Measurements from ENCODE around the gene GNB1L. TPM values are rescaled to one million over a fixed set of nuclear protein-coding genes. Genes with fewer than 3 reads are reported as not detected.

The GNB1L gene
- total RNA-seq, 1 donor from 2014 or later = 5.0 TPM

- H3K4me3 Mint-ChIP-seq (ENCODE audit: unreplicated experiment) = no peak overlapping the region
- H3K36me3 Mint-ChIP-seq (ENCODE audit: unreplicated experiment) = no peaks in the 10 kb centered on the region
- no peak for TF ChIP-seq CTCF (IDR thresholded peaks at IDR 0.05; ENCODE audit: partially characterized antibody, unreplicated experiment)
- no peak for DNase-seq
- H3K27me3 Mint-ChIP-seq (ENCODE audit: unreplicated experiment) = peaks cover 7% of the 10 kb centered on the region
- H3K9me3 Mint-ChIP-seq (ENCODE audit: unreplicated experiment) = peaks cover 4% of the 10 kb centered on the region
- no peak overlapping the region for H3K27ac Mint-ChIP-seq (ENCODE audit: unreplicated experiment)
- peaks cover 23% of the 10 kb centered on the region for H3K4me1 Mint-ChIP-seq (ENCODE audit: low read depth, unreplicated experiment)
These were observed 48.9 kb downstream of the GNB1L start for GRCh38 chr22:19805821-19806212.

GRCh38 chr22:19803736-19804267, 50.9 kb downstream of the GNB1L start:
- H3K27me3 Mint-ChIP-seq (ENCODE audit: unreplicated experiment) = peaks cover 7% of the 10 kb centered on the region
- H3K4me1 Mint-ChIP-seq (ENCODE audit: low read depth, unreplicated experiment) = peaks cover 23% of the 10 kb centered on the region
- no peak overlapping the region for H3K4me3 Mint-ChIP-seq (ENCODE audit: unreplicated experiment)
- DNase-seq = no peak
- peaks cover 5% of the 10 kb centered on the region for H3K9me3 Mint-ChIP-seq (ENCODE audit: unreplicated experiment)
- no peak overlapping the region for H3K27ac Mint-ChIP-seq (ENCODE audit: unreplicated experiment)
- TF ChIP-seq CTCF (IDR thresholded peaks at IDR 0.05; ENCODE audit: partially characterized antibody, unreplicated experiment) = no peak
- no peaks in the 10 kb centered on the region for H3K36me3 Mint-ChIP-seq (ENCODE audit: unreplicated experiment)

- peaks cover 21% of the 10 kb centered on the region for H3K4me1 Mint-ChIP-seq (ENCODE audit: low read depth, unreplicated experiment)
- peak; percentile 17 for DNase-seq
- peaks cover 7% of the 10 kb centered on the region for H3K27me3 Mint-ChIP-seq (ENCODE audit: unreplicated experiment)
- peaks cover 5% of the 10 kb centered on the region for H3K9me3 Mint-ChIP-seq (ENCODE audit: unreplicated experiment)
- TF ChIP-seq CTCF (IDR thresholded peaks at IDR 0.05; ENCODE audit: partially characterized antibody, unreplicated experiment) = no peak
- H3K36me3 Mint-ChIP-seq (ENCODE audit: unreplicated experiment) = no peaks in the 10 kb centered on the region
- no peak overlapping the region for H3K4me3 Mint-ChIP-seq (ENCODE audit: unreplicated experiment)
- H3K27ac Mint-ChIP-seq (ENCODE audit: unreplicated experiment) = no peak overlapping the region
These were observed 51.6 kb downstream of the GNB1L start for GRCh38 chr22:19802894-19803735.

- H3K27ac Mint-ChIP-seq (ENCODE audit: unreplicated experiment) = peak overlapping the region; percentile 36
- H3K36me3 Mint-ChIP-seq (ENCODE audit: unreplicated experiment) = no peaks in the 10 kb centered on the region
- peak overlapping the region; percentile 60 for H3K4me3 Mint-ChIP-seq (ENCODE audit: unreplicated experiment)
- no peak for TF ChIP-seq CTCF (IDR thresholded peaks at IDR 0.05; ENCODE audit: partially characterized antibody, unreplicated experiment)
- H3K4me1 Mint-ChIP-seq (ENCODE audit: low read depth, unreplicated experiment) = peaks cover 19% of the 10 kb centered on the region
- peaks cover 7% of the 10 kb centered on the region for H3K27me3 Mint-ChIP-seq (ENCODE audit: unreplicated experiment)
- DNase-seq = peak; percentile 67
- peaks cover 5% of the 10 kb centered on the region for H3K9me3 Mint-ChIP-seq (ENCODE audit: unreplicated experiment)
These were observed 52.4 kb downstream of the GNB1L start for GRCh38 chr22:19802001-19802893.
